HG03439 (cell line): ENCODE data around the gene IL1R1.
"Not testable (repeated sequence)": the region's sequence is repeated elsewhere in the genome, so short reads cannot be mapped to it uniquely, and the experiment has no call there.

ENCODE experiments used
- ATAC-seq: cut with Tn5 transposase; IDR thresholded peaks from one replicate; pipeline ENCODE4 v1.9.1; 2021; ENCODE audit warnings: mild to moderate bottlenecking, moderate library complexity; ENCODE audit not compliant: unreplicated experiment

IL1R1 gene

DNA sequence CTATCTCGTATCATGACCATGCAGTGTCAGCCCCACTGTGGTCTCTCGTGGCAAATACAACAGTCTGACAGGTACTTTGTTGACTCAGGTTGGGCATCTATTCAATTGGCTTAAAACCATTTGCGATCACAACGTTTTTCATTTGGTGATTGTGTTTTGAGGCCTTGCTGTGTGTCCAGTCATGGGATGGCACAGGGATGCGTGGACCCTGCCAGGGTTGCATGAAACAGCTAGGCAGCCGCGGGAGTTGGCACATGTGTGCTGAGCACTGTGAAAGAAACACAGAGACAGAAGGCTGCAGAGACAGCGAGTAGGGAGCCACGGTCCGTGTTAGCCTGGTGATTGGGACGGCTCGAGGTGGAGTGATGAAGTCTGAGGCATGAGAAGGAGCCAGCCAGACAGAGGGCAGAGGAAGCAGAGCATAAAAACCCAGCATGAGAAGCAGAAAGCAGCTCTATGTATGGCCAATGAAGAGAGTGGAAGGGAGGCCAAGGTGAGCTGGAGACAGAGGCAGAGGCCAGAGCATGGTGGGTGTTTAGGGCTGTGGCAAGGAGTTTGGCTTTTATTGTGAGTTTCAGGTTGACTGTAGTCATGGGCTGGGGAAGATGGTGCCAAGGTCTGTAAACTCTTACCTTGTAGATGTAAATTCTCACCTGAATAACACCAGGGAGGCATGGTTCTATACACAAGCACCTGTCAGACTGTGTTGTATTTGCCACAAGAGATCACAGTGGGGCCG lies 31.8 kb upstream of the IL1R1 start:
- no peak for ATAC-seq

GRCh38 chr2:102111823-102112222 lies 30.7 kb upstream of the IL1R1 start:
- ATAC-seq = no peak

- ATAC-seq = no peak
These were observed 30.3 kb upstream of the IL1R1 start for GRCh38 chr2:102112271-102112670.

GRCh38 chr2:102112692-102113665 lies 29.6 kb upstream of the IL1R1 start:
- ATAC-seq = no peak

- no peak for ATAC-seq
These were observed 28.2 kb upstream of the IL1R1 start for GRCh38 chr2:102114290-102114721.

- no peak for ATAC-seq
These were observed 27.6 kb upstream of the IL1R1 start for GRCh38 chr2:102114851-102115497.

DNA sequence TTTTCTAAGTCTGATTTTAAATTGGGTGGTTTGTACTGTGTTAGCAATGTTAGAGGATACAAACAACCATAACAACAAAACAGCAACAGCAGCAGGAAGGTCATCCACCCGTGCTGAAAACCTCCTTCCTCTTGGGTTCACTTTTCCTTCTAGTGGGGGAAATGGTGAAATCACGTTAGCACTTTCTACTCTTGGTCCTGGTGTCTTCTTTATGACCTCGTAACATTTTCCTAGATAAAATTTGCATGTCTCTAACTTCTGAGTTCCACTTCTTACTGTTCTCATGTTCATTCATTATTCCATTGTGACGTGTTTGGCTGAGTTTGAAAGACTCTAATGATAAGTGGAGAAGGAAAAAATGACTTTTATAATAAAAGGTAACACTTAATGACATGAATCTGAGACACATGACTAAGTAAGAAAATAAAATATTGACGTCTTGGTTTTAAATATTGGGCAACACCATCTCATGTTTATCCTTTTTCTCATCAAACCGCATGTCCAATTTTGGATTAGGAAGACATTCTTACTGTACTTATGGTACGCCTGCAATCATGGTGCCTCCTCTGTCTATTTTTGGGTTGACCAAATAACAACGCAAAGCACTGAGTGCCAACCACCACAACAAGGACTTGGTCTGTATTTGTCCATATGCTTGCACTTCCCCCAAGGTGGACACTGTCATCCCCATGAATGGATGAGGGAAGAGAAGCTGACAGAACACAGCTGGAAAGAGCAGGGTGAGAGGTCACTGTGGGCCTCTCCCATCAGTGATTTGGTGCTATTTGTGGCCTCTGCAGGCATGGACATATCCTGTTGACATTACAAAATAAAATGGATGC lies 25.7 kb upstream of the IL1R1 start:
- no peak for ATAC-seq

GRCh38 chr2:102117472-102117858 lies 25.1 kb upstream of the IL1R1 start:
- ATAC-seq = no peak

- no peak for ATAC-seq
These were observed 23.3 kb upstream of the IL1R1 start for GRCh38 chr2:102119255-102119654.

DNA sequence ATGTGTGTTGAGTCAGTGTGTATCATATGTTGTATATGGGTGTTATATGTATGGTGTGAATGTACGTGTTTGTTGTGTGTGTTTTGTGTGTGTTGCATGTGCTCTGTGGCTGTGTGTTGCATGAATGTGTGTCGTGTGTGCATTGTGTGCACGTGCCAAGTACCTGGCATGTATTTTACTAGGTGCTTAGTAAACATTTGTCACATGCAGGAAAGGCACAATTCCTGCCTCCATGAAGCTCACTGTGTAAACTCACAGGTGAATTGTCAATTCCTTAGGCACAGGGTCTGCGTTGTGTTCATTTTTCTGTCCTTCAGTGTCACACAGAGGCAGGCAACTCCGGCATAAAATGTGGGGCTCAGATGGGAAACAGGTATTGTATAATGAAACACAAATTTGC lies 22.3 kb upstream of the IL1R1 start:
- no peak for ATAC-seq

GRCh38 chr2:102120701-102121159 lies 21.8 kb upstream of the IL1R1 start:
- no peak for ATAC-seq

DNA sequence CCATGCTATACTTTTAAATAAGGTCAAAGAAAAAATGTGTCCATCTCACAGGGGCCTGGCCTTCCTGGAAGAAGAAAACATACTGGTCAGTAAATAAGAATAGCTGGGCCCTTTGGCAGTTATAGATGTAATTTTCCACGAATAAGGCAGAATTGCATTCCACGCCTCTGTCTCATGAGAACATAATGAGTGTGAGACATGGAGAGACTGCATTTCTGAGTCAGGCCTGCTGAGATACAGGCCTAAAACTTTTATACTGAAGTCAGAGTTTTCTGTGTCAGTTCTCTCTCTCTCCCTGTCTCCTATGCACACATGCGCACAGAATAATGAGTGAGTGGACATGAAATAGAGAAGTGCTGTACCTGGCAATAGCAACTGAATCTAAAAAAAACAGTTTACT lies 20.4 kb upstream of the IL1R1 start:
- ATAC-seq = no peak

GRCh38 chr2:102122909-102123308 lies 19.6 kb upstream of the IL1R1 start:
- no peak for ATAC-seq

- not testable (repeated sequence) for ATAC-seq
These were observed 18.1 kb upstream of the IL1R1 start for GRCh38 chr2:102124421-102124820.

- no peak for ATAC-seq
These were observed 16.4 kb upstream of the IL1R1 start for GRCh38 chr2:102126169-102126568.

DNA sequence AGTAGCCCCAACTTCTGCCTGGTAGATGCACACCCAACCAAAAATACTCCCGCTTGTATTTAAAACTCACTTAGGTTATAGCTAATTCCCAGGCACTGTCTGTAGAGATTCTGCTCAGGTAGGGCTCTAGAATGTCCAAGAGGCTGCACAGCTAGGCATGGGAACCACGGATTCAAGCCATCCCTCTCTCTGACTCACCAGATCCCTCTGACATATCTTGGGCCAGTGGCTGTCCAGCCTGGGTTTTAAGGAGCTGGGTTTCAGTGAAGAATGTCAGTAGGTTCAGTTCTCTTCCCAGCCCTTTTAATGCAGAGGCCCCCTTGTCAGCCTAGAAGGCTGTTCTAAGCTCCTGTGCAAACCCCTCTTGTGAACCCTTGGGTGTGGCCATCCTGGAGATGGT lies 15.9 kb upstream of the IL1R1 start:
- no peak for ATAC-seq

DNA sequence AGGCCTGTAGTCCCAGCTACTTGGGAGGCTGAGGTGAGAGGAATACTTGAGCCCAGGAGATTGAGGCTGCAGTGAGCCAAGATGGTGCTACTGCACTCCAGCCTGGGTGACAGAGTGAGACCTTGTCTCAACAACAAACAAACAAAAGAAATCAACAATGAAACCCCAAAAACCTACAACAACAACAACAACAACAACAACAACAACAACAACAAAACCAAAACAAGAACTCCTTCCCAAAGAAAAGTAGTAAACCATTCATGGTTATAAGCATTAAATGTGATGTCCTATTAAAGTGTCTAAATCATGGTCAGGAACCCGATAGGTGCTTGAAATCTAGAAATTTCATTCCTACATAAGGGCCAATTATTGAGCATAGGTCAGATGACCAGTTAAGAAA lies 13.5 kb upstream of the IL1R1 start:
- ATAC-seq = no peak

GRCh38 chr2:102129951-102130646 lies 12.4 kb upstream of the IL1R1 start:
- ATAC-seq = no peak

DNA sequence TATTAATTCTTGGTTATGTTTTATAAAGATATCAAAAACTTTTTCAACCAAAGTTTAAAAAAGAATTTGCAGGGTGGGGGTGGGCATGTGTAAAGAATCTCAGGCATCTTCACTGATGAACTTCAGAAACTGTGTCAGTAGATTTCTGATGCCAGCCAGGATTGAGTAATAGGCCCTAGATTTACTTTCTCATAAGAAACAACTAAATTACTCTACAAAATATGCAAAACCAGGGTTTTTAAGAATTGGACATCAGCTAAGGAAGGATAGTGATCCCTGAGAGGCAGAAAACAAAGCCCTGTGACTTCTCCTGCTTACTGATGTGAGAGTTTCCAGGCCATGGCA lies 11.9 kb upstream of the IL1R1 start:
- no peak for ATAC-seq

- no peak for ATAC-seq
These were observed 11.0 kb upstream of the IL1R1 start for GRCh38 chr2:102131564-102131963.
